Fibroblast of villous mesenchyme (primary cell): ENCODE measurements around the gene DAB2. TPM values are rescaled to one million over a fixed set of nuclear protein-coding genes. Genes with fewer than 3 reads are reported as not detected.
A peak's percentile ranks its signal among the peaks of the same experiment; 100 is the strongest.

Source experiments
- DNase-seq: peaks from one replicate; pipeline ENCODE4 v3.0.0-alpha.2; 2010; ENCODE audit warnings: low read depth
- H3K4me3 ChIP-seq: 2 replicates; pipeline ENCODE4 v1.5.1; 2011; ENCODE audit warnings: low read depth, mild to moderate bottlenecking, low read length
- total RNA-seq: library from RNA; depleted of rRNA; stranded (reverse); fragments of >200 nt; gene quantifications from 2 replicates; pipeline ENCODE4 v1.2.3, GENCODE V29; 2012
- TF ChIP-seq, protein P1 (sequence below): IDR thresholded peaks from 2 replicates; pipeline ENCODE4 v1.5.1; 2012; ENCODE audit warnings: low read depth, mild to moderate bottlenecking, low read length; ENCODE audit not compliant: insufficient read depth

Gene DAB2
- total RNA-seq, 1 donor, result 332 TPM

DNA sequence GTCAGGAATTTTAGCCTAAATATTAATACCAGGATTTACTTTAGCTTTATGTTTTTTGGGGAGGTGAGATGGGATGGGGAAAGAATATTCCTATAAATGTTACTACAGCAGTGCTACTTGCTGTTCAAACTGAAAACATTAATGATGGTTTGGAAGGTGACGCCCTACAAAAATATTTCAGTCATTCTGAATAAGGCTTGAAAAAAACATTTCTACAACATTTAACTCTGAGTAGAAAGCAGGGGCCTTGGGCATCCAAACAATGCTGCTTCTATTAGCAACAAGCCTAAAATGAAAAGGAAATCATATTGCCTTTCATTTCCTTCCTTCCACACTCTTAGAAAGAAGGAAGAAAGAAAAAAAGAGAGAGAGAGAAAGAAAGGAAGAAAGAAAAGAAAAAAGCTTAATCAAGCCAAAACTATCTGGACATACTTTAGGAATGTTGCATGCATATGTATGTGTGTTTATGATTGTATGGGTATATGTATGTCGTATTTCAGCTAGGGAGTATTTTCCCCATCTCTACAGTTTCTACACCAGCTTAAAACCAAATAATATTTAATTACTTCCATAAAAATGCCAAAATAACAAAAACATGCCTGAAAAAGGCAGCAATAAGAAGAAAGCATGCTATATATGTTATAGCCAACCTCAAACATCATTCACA is 16.3 kb upstream of the DAB2 start:
- H3K4me3 ChIP-seq, result no peak overlapping the region
- DNase-seq, result peak; percentile 34
- TF ChIP-seq, protein P1, sequence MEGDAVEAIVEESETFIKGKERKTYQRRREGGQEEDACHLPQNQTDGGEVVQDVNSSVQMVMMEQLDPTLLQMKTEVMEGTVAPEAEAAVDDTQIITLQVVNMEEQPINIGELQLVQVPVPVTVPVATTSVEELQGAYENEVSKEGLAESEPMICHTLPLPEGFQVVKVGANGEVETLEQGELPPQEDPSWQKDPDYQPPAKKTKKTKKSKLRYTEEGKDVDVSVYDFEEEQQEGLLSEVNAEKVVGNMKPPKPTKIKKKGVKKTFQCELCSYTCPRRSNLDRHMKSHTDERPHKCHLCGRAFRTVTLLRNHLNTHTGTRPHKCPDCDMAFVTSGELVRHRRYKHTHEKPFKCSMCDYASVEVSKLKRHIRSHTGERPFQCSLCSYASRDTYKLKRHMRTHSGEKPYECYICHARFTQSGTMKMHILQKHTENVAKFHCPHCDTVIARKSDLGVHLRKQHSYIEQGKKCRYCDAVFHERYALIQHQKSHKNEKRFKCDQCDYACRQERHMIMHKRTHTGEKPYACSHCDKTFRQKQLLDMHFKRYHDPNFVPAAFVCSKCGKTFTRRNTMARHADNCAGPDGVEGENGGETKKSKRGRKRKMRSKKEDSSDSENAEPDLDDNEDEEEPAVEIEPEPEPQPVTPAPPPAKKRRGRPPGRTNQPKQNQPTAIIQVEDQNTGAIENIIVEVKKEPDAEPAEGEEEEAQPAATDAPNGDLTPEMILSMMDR, result no peak

DNA sequence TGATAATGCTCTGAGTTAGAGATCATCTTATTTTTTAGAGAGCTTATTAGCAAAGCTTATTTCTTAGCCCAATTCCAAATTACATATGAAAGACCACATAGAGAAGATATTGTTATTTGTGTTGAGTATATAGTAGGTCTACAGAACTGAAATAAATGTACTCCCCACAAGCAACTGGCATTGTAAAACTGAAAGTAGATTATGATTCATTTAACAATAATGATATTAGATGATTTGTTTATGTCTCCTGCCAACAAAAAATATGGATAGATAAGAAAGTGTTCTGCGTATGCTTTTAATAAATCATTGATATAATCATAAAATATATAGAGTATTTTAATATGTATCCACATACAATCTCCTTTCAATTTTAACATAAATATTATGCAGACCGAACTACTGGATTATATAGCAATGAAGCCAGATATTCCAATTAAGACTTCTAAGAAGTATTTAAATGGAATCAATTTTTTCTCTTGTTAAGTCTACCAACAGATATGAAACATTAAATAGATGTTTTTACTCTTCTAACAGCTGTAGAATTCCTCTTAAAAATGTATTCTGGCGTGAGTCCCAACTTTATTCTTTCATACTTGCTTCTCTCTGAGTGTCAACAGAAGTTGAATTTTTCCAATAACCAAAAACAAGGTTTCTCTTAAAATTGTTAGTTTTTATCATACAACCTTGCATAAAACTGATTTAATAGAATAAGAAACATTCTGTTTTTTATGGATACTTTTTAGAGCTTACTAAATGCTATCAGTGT is 15.6 kb upstream of the DAB2 start:
- TF ChIP-seq, protein P1, result no peak
- no peak overlapping the region for H3K4me3 ChIP-seq
- peak; percentile 40 for DNase-seq

DNA sequence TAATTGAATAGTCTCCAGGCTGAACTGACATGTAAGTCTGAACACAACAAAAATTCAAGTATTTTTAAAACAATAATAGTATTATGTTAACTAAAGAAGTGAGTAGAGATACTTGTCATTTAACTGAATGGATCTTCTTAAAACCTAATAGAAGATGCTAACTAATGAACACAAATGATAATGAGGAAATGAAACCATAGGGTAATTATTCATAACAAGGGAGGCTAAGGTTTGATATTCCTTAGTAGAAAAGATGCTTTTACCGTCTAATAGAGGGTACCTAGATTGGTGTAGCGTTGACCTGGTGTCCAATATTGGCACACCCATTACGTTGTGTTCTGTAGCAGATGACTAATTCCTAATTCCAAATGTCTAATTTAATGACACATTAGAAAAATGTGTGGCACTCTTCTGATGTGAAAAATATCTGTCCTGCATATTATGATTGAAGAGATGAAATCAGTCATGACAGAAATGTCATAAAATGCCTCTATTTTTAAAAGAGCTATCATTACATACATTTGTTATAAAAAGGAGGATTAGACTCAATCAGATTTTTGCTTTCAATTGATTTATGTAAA is 14.9 kb upstream of the DAB2 start:
- TF ChIP-seq, protein P1, result no peak
- no peak overlapping the region for H3K4me3 ChIP-seq

DNA sequence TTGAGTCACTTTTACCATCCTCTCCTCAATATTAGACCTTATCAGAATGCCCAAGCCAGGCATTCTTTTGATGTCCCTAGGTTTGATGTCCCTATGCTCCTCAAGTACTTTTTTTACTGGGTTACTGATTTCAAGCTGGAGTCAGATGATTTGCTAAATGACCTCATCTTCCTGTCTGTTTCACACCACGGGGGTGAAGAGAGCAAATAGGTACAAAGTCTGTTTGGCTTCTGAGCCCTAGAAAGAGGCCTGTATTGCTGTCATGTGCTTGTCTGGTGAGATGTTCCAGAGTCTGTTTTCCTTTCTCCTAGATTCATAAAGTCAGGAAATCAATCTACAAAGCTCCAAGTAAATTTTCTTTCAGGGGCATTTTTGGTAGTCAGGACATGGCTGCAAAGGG is 12.7 kb upstream of the DAB2 start:
- TF ChIP-seq, protein P1, result no peak
- DNase-seq, result peak; percentile 46
- no peak overlapping the region for H3K4me3 ChIP-seq

More for the DNA sequence above, 14.9 kb upstream of the DAB2 start:
- DNase-seq, result no peak

DNA sequence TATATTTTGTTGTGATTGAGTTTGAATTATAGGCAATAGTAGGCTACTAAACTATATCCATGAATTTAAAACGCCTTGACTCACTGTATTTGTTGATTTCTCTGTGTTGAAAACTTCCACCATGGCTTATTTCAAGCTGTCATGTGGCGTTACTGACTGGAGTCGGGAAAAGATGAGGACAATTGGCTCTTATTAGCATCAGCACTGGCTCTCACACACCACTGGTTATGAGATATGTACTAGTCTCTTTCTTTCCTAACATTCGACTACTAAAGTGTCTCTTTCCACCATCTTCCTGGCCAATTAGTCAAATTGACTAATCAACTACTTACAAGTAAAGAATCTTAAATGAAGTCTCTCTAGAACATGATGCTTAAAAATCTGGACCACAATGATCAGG is 9.1 kb upstream of the DAB2 start:
- no peak for DNase-seq
- TF ChIP-seq, protein P1, result no peak
- H3K4me3 ChIP-seq, result no peak overlapping the region

DNA sequence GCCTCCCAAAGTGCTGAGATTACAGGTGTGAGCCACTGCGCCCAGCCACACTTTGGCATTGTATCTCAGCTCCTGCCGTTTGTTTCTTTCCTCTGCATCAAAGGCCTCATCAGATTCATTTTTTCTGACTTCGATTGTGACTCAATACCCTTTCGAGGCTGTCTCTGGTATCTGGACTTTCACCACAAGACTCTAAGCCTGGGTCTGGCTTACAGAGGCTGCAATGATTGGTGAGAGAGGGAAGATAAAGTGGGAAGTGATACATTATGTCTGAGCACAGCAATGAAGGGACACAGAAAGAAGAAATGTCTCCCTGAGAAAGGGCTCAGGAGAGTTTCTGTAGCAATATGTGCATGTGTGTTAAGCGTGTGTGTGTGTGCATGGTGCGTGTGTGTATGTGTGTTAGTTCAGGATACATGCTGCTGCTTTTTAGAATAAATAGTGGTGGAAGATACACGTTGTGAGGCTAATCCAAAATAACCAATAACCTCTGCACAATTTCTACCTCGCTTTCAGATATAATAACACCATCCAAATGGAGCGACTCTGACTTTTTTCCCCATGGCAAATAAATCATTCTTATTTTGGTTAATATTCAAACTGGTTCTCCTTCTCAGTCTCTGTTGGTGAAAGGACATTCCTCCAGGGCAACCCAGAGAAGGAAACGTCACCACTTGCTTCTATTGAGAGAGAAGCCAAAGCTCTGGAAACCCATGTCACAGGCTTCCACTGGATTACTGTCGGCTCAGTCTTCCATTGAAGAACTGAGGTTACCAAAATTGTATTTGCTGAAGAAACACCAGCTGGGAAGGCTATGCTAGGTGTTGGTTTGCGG is 8.1 kb upstream of the DAB2 start:
- TF ChIP-seq, protein P1, result no peak

More for the DNA sequence above, 8.1 kb upstream of the DAB2 start:
- no peak for DNase-seq
- no peak overlapping the region for H3K4me3 ChIP-seq
